HG02798 (cell line): ENCODE data around the gene PTPRZ1.
A peak's percentile ranks its signal among the peaks of the same experiment; 100 is the strongest.

Source experiments
- ATAC-seq: cut with Tn5 transposase; IDR thresholded peaks from one replicate; pipeline ENCODE4 v1.9.1; 2021; ENCODE audit warnings: mild to moderate bottlenecking; ENCODE audit not compliant: unreplicated experiment, poor library complexity

Gene PTPRZ1

GRCh38 chr7:121945480-121946236 is 72.7 kb downstream of the PTPRZ1 start:
- no peak for ATAC-seq

GRCh38 chr7:121953164-121953563 is 80.2 kb downstream of the PTPRZ1 start:
- ATAC-seq, result no peak

- ATAC-seq, result no peak
Observed at GRCh38 chr7:121953601-121954000, 80.6 kb downstream of the PTPRZ1 start.

- peak; percentile 63 for ATAC-seq
Observed at GRCh38 chr7:121954803-121955202, 81.8 kb downstream of the PTPRZ1 start.

- no peak for ATAC-seq
Observed at GRCh38 chr7:121957626-121958025, 84.7 kb downstream of the PTPRZ1 start.

- ATAC-seq, result no peak
Observed at GRCh38 chr7:121960678-121961077, 87.7 kb downstream of the PTPRZ1 start.

- ATAC-seq, result no peak
Observed at GRCh38 chr7:121961089-121961867, 88.3 kb downstream of the PTPRZ1 start.

- ATAC-seq, result no peak
Observed at GRCh38 chr7:121966276-121966934, 93.4 kb downstream of the PTPRZ1 start.

- no peak for ATAC-seq
Observed at GRCh38 chr7:121966935-121967332, 94.0 kb downstream of the PTPRZ1 start.

- ATAC-seq, result no peak
Observed at GRCh38 chr7:121985476-121986030, 112.6 kb downstream of the PTPRZ1 start.

- ATAC-seq, result no peak
Observed at GRCh38 chr7:121992068-121992467, 119.1 kb downstream of the PTPRZ1 start.

GRCh38 chr7:121994625-121995410 is 121.9 kb downstream of the PTPRZ1 start:
- ATAC-seq, result peak; percentile 96

GRCh38 chr7:122006687-122007086 is 133.7 kb downstream of the PTPRZ1 start:
- ATAC-seq, result no peak

- no peak for ATAC-seq
Observed at GRCh38 chr7:122010116-122010515, 137.2 kb downstream of the PTPRZ1 start.

GRCh38 chr7:122013065-122013464 is 140.1 kb downstream of the PTPRZ1 start:
- ATAC-seq, result no peak

GRCh38 chr7:122013630-122014029 is 140.7 kb downstream of the PTPRZ1 start:
- ATAC-seq, result no peak

GRCh38 chr7:122014697-122015096 is 141.7 kb downstream of the PTPRZ1 start:
- ATAC-seq, result no peak

- no peak for ATAC-seq
Observed at GRCh38 chr7:122018032-122018431, 145.1 kb downstream of the PTPRZ1 start.

- ATAC-seq, result no peak
Observed at GRCh38 chr7:122027058-122027457, 154.1 kb downstream of the PTPRZ1 start.

GRCh38 chr7:122033641-122034040 is 160.7 kb downstream of the PTPRZ1 start:
- ATAC-seq, result no peak
